K562 (cell line): ENCODE data around the gene DENR. TPM values are rescaled to one million over a fixed set of nuclear protein-coding genes. Genes with fewer than 3 reads are reported as not detected.

Experiments
- ATAC-seq: fragments of 200-7000 bp; cut with Tn5 transposase; 3 replicates; pipeline ENCODE4 v1.9.1; 2020; ENCODE audit warnings: moderate library complexity
- Bru-seq: library from RNA; stranded (reverse); fragments of 400-500 nt; gene quantifications from one replicate; lab custom pipeline; 2021; lab: Mats Ljungman, UMichigan
- BruChase-seq, 2 experiments: library from RNA; stranded (reverse); fragments of 400-500 nt; gene quantifications; one replicate each; lab custom pipeline; 2021; lab: Mats Ljungman, UMichigan
- BruUV-seq: library from RNA; stranded (reverse); fragments of 400-500 nt; replicated peaks from 2 replicates; lab custom pipeline; 2021; lab: Mats Ljungman, UMichigan
- CTCF ChIA-PET: fragments of 300-600 bp; formaldehyde crosslinking; extraction: SDS; loops from one replicate; lab custom pipeline; 2021; ENCODE audit warnings: low intra/inter-chr PET ratio; lab: Yijun Ruan, JAX
- POLR2A ChIA-PET: fragments of 300-600, 350-650 bp; sonication (Branson Sonifier 250); formaldehyde crosslinking; extraction: SDS; loops from one replicate; lab custom pipeline; 2021; ENCODE audit warnings: antibody characterized with exemption, inconsistent platforms; lab: Yijun Ruan, JAX
- DNase-seq, 4 experiments: peaks; one replicate each; pipeline versions ENCODE4 v3.0.0 to v3.0.0-alpha.2; 2011 to 2018; ENCODE audit warnings: low spot score in 3 of 4, mixed read lengths in 3 of 4; ENCODE audit errors: extremely low read depth in 1 of 4
- FAIRE-seq: peaks from 2 replicates; lab custom pipeline; 2011; peaks lifted over from hg19 to GRCh38; lab: Jason Lieb, UNC
- H2AFZ ChIP-seq: 2 replicates; pipeline ENCODE4 v1.6.0; 2011; ENCODE audit warnings: low read depth, low read length, control low read depth, inconsistent platforms
- H3K27ac ChIP-seq: fragments of 200-600 bp; 3 replicates; pipeline ENCODE4 v1.8.0; 2011; ENCODE audit warnings: low read depth, mild to moderate bottlenecking, control low read depth, inconsistent platforms, low read length, moderate library complexity, mixed read lengths; ENCODE audit errors: extremely low read depth
- H3K27me3 ChIP-seq, 2 experiments: fragments of 300-600 bp in 1 of 2; 2 replicates in 1 of 2; 3 replicates in 1 of 2; pipeline versions ENCODE4 v1.6.0 to v1.8.0; 2011; ENCODE audit warnings: inconsistent platforms in 2 of 2, low read length in 2 of 2, mild to moderate bottlenecking in 1 of 2, mixed read lengths in 1 of 2, moderate library complexity in 1 of 2; ENCODE audit not compliant: control insufficient read depth in 2 of 2, insufficient read depth in 2 of 2
- H3K36me3 ChIP-seq: fragments of 300-600 bp; 3 replicates; pipeline ENCODE4 v1.8.0; 2011; ENCODE audit warnings: mild to moderate bottlenecking, low read length, inconsistent platforms; ENCODE audit not compliant: control insufficient read depth, insufficient read depth
- H3K4me1 ChIP-seq, 2 experiments: fragments of 200-600 bp in 1 of 2; replicated peaks in 1 of 2; 2 replicates in 1 of 2; 3 replicates in 1 of 2; pipeline versions ENCODE4 v1.5.1 to v1.8.0; 2011; ENCODE audit warnings: inconsistent platforms in 2 of 2, low read length in 2 of 2, mild to moderate bottlenecking in 1 of 2, mixed read lengths in 1 of 2, moderate library complexity in 1 of 2; ENCODE audit not compliant: control insufficient read depth in 2 of 2, insufficient read depth in 2 of 2
- H3K4me2 ChIP-seq: 2 replicates; pipeline ENCODE4 v1.6.1; 2011; ENCODE audit warnings: low read length, control low read depth, inconsistent platforms, mixed read lengths; ENCODE audit not compliant: insufficient read depth
- H3K4me3 ChIP-seq: fragments of 200-600 bp; sonication (generic), shearing (Covaris generic); 2 replicates; pipeline ENCODE4 v1.5.1; 2016; ENCODE audit warnings: control low read depth, inconsistent platforms
- H3K79me2 ChIP-seq: fragments of 200-600 bp; 3 replicates; pipeline ENCODE4 v1.8.0; 2011; ENCODE audit warnings: low read length, inconsistent platforms; ENCODE audit not compliant: control insufficient read depth, insufficient read depth
- H3K9ac ChIP-seq, 2 experiments: 2 replicates each; pipeline versions ENCODE4 v1.6.0 to v1.6.1; 2011; ENCODE audit warnings: low read depth in 2 of 2, low read length in 2 of 2, control low read depth in 1 of 2, inconsistent platforms in 1 of 2, mild to moderate bottlenecking in 1 of 2, mixed read lengths in 1 of 2; ENCODE audit not compliant: insufficient read depth in 1 of 2
- H3K9me1 ChIP-seq: one replicate; pipeline ENCODE4 v1.6.0; 2011; ENCODE audit warnings: inconsistent platforms, mild to moderate bottlenecking, low read length, moderate library complexity; ENCODE audit not compliant: control insufficient read depth, insufficient read depth
- H3K9me3 ChIP-seq: replicated peaks from 2 replicates; pipeline ENCODE4 v1.5.1; 2011; ENCODE audit warnings: low read depth, low read length, inconsistent platforms; ENCODE audit not compliant: control insufficient read depth, insufficient read depth
- H4K20me1 ChIP-seq: replicated peaks from 2 replicates; pipeline ENCODE4 v1.6.1; 2011; ENCODE audit warnings: low read length, inconsistent platforms, mixed read lengths; ENCODE audit not compliant: control insufficient read depth, insufficient read depth
- ASH1L ChIP-seq: fragments of 450-650 bp; IDR thresholded peaks from 2 replicates; pipeline ENCODE4 v1.6.1; 2018; ENCODE audit warnings: borderline replicate concordance, mild to moderate bottlenecking, low read depth; ENCODE audit not compliant: partially characterized antibody
- HLTF ChIP-seq: fragments of 450-650 bp; IDR thresholded peaks from 2 replicates; pipeline ENCODE4 v1.6.1; 2016
- KAT7 ChIP-seq: sonication (generic); formaldehyde crosslinking; IDR thresholded peaks from 2 replicates; pipeline ENCODE4 v1.8.0; 2022; ENCODE audit warnings: missing genetic modification reagents, mild to moderate bottlenecking, borderline replicate concordance
- KDM1A ChIP-seq, 2 experiments: fragments of 450-650 bp; IDR thresholded peaks; 2 replicates each; pipeline ENCODE4 v1.6.1; 2016; ENCODE audit warnings: mild to moderate bottlenecking in 2 of 2
- POU5F1 ChIP-seq: fragments of 150-350 bp; IDR thresholded peaks from 2 replicates; pipeline ENCODE4 v1.6.1; 2014; ENCODE audit warnings: borderline replicate concordance, low read length, low read depth, mild to moderate bottlenecking; ENCODE audit not compliant: partially characterized antibody
- RNF2 ChIP-seq: sonication (generic); IDR thresholded peaks from 2 replicates; pipeline ENCODE4 v1.6.1; 2016
- SRF ChIP-seq, 2 experiments: fragments of 250-450, 450-650 bp in 1 of 2; sonication (Bioruptor Pico) in 1 of 2; sonication (generic) in 1 of 2; formaldehyde crosslinking; IDR thresholded peaks; 2 replicates each; pipeline versions ENCODE4 v1.5.0 to v1.5.1; 2020 to 2022; ENCODE audit warnings: mild to moderate bottlenecking in 1 of 2, missing genetic modification reagents in 1 of 2
- TAF1 ChIP-seq: IDR thresholded peaks from 2 replicates; pipeline ENCODE4 v1.6.1; 2011; ENCODE audit warnings: mild to moderate bottlenecking, low read length, moderate library complexity; ENCODE audit not compliant: insufficient read depth, control insufficient read depth, severe bottlenecking; ENCODE audit errors: extremely low read depth
- TAF7 ChIP-seq: fragments of 450-650 bp; IDR thresholded peaks from 2 replicates; pipeline ENCODE4 v1.6.1; 2016; ENCODE audit warnings: missing genetic modification characterization, missing compliant biosample characterization
- ZKSCAN3 ChIP-seq: fragments of 250-450 bp; sonication (Bioruptor Pico); IDR thresholded peaks from 2 replicates; pipeline ENCODE4 v1.4.0; 2020
- ZKSCAN8 ChIP-seq: fragments of 200-800 bp; sonication (Bioruptor generic); IDR thresholded peaks from 2 replicates; pipeline ENCODE4 v1.6.1; 2016; ENCODE audit warnings: missing genetic modification characterization, missing compliant biosample characterization
- WGBS: fragments of 100-300 bp; shearing (Covaris generic); methylation state at CpG from one replicate; pipeline ENCODE4 v1.1.6; 2016; ENCODE audit warnings: low coverage, mixed read lengths; ENCODE audit not compliant: insufficient coverage; ENCODE audit errors: missing lambda C conversion rate; 5-methylcytosine and 5-hydroxymethylcytosine counted together
- in situ Hi-C: fragments of 300-500 bp; cut with MboI; formaldehyde crosslinking; loops from 4 replicates; pipeline ENCODE4 v1.15.0; 2018; ENCODE audit warnings: inconsistent platforms, mixed read lengths
- intact Hi-C: fragments of 100-400 bp; cut with micrococcal nuclease; formaldehyde crosslinking; loops from 2 replicates; pipeline ENCODE4 v1.14.2; 2022
- long read RNA-seq, 3 experiments: library from polyadenylated mRNA in 2 of 3; library from RNA in 1 of 3; unstranded in 2 of 3; stranded (forward) in 1 of 3; transcript quantifications; one replicate each; pipeline ENCODE4 v2.0.0, GENCODE V29; 2019 to 2022
- polyA minus RNA-seq, 3 experiments: library from RNA; depleted of rRNA, polyadenylated mRNA; stranded (reverse); fragments of >200 nt; gene quantifications; 2 replicates each; pipeline ENCODE4 v1.2.3, GENCODE V29; 2011
- polyA plus RNA-seq, 8 experiments: library from polyadenylated mRNA; depleted of rRNA in 4 of 8; stranded (reverse) in 5 of 8; unstranded in 3 of 8; fragments of >200 nt; fragmentation: Nextera tagmentation in 2 of 8; fragmentation: Illumina TruSeq in 1 of 8; extraction: Ambion mirVana in 2 of 8; extraction: Trizol in 1 of 8; gene quantifications; 2 replicates each; pipeline versions ENCODE4 v1.2.1 to v1.2.3, GENCODE V29; 2011 to 2014; ENCODE audit warnings: inconsistent platforms in 1 of 8, missing spikeins in 1 of 8
- total RNA-seq, 7 experiments: library from RNA; depleted of rRNA in 6 of 7; stranded (reverse); fragments of >200 nt in 6 of 7; fragmentation: Illumina TruSeq in 2 of 7; extraction: Trizol in 2 of 7; gene quantifications; 2 replicates each; pipeline versions ENCODE4 v1.2.1 to v1.2.3, GENCODE V29; 2011 to 2021; ENCODE audit warnings: low replicate concordance in 1 of 7
- TF ChIP-seq, protein P1 (sequence below), 2 experiments: fragments of 200-800 bp in 1 of 2; sonication (Bioruptor generic) in 1 of 2; sonication (generic) in 1 of 2; formaldehyde crosslinking in 1 of 2; IDR thresholded peaks in 1 of 2; conservative IDR thresholded peaks in 1 of 2; 2 replicates each; pipeline versions ENCODE4 v1.5.0 to v1.6.1; 2016 to 2020; ENCODE audit warnings: missing compliant biosample characterization in 1 of 2, missing genetic modification characterization in 1 of 2, missing genetic modification reagents in 1 of 2

Gene DENR, protein sequence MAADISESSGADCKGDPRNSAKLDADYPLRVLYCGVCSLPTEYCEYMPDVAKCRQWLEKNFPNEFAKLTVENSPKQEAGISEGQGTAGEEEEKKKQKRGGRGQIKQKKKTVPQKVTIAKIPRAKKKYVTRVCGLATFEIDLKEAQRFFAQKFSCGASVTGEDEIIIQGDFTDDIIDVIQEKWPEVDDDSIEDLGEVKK
- 39.3 and 99.2 TPM in 2 replicates for total RNA-seq (2011; cell fraction: chromatin; rRNA removed; ENCODE audit: low replicate concordance)
- 17.0 and 22.5 TPM in 2 replicates for total RNA-seq (2011; cell fraction: nucleolus; rRNA removed)
- 52.9 and 88.5 TPM in 2 replicates for total RNA-seq (2011; cell fraction: nucleoplasm; rRNA removed)
- 46.5 and 54.7 TPM in 2 replicates for total RNA-seq (2014; rRNA removed)
- total RNA-seq (2014; rRNA removed; fragmentation: Illumina TruSeq; extraction: Trizol), result 71.1 and 83.0 TPM in 2 replicates
- total RNA-seq (2015; rRNA removed; fragmentation: Illumina TruSeq; extraction: Trizol), result 64.1 and 70.7 TPM in 2 replicates
- 54.7 and 59.4 TPM in 2 replicates for total RNA-seq (2021)
- 35.5 and 54.6 TPM in 2 replicates for polyA plus RNA-seq (2011; rRNA removed)
- polyA plus RNA-seq (2011; cell fraction: cytosol; rRNA removed), result 22.2 and 28.2 TPM in 2 replicates
- polyA plus RNA-seq (2011; cell fraction: nucleus; rRNA removed), result 12.6 and 12.7 TPM in 2 replicates
- 47.9 and 56.1 TPM in 2 replicates for polyA plus RNA-seq (2012)
- polyA plus RNA-seq (2014; fragmentation: Illumina TruSeq; extraction: Trizol), result 73.4 and 77.4 TPM in 2 replicates
- polyA plus RNA-seq (2014; fragmentation: Nextera tagmentation; extraction: Ambion mirVana), result 10 to 100 TPM; 32.5 to 40.1 TPM
- polyA plus RNA-seq (2014; rRNA removed), result 62.6 and 70.1 TPM in 2 replicates
- polyA minus RNA-seq (2011; rRNA and poly(A)+ RNA removed), result 32.6 and 35.9 TPM in 2 replicates
- polyA minus RNA-seq (2011; cell fraction: cytosol; rRNA and poly(A)+ RNA removed), result 14.2 and 17.3 TPM in 2 replicates
- polyA minus RNA-seq (2011; cell fraction: nucleus; rRNA and poly(A)+ RNA removed), result 17.5 and 23.9 TPM in 2 replicates
- percentile 89 among the genes with signal in this experiment for Bru-seq, nascent RNA
- BruChase-seq, experiment 1, labeled RNA remaining after a 2-hour chase, result percentile 91 among the genes with signal in this experiment
- percentile 92 among the genes with signal in this experiment for BruChase-seq, experiment 2, labeled RNA remaining after a 6-hour chase
- long read RNA-seq, experiment 1, partial matches to known transcripts, result 48 of 65 reads
- long read RNA-seq, experiment 1, other reads (novel, unspliced or antisense), result 16 of 65 reads
- long read RNA-seq, experiment 2, partial matches to known transcripts, result 0 of 116 reads
- long read RNA-seq, experiment 2, other reads (novel, unspliced or antisense), result 116 of 116 reads
- long read RNA-seq, experiment 3, partial matches to known transcripts, result 2 of 9 reads
- long read RNA-seq, experiment 3, other reads (novel, unspliced or antisense), result 6 of 9 reads

DNA sequence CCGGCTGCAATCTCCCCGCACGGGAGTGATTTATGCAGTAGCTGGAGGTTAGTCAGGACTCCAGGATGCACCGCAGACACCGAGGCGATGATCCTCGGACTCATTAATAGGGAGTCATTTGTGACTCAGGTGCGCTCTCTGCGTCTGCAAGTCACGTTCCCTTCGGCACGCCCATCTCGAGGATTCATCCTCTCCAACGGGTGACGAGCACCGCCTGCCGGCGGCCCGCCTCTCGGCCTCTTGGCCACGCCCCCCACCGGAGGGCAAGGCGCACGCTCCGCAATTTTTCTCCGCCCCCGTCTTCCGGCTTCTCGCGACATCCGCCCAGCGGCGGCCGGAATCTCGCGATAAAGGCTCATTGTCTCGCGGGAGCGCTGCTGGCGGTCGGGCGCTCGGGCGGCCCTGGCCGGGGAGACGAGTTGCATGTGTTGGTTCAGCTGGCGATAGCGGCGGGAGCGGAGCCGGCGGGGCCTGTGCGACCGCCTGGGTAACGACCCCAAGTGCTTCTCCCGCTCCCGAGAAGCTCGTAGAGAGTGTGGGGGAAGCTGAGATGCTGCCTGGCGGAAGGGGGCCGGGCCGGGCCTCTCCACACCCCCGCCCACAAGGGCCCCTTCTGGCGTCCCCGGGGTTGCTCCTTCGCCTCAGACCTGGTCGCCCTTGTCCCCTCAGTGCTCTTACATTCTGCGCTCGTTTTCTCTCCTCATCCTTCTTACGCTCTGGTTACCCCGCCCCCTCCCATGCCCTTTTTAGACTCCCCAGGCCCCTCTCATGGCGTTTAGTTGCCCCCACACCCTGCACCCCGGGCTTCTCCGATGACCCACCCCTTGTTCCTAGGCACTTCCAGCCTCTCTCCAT lies at the start of gene DENR:
TSS of gene DENR (plus strand) at position 361 of the 855 bp plus-strand sequence. CDS start 878 bp downstream, outside the sequence.
- H3K9ac ChIP-seq, result peak within 1 kb of the TSS; percentile 97 to 98
- FAIRE-seq (peak; percentile 84), ATAC-seq (peak; percentile 94), DNase-seq (peak; percentile 95 to 98 (median 96))
- H3K4me3 ChIP-seq, result peak within 1 kb of the TSS; percentile 77
- no peaks in the 10 kb centered on the region for H3K9me3 ChIP-seq
- H3K36me3 ChIP-seq, result peaks cover 40% of the 10 kb centered on the region
- CTCF ChIA-PET, result interaction anchor here (0.6 to 4.1 kb wide), 3 partner anchors 8 to 115 kb away, joined by 3 to 61 read pairs (median 5); no protein-coding TSS in a partner anchor
- in situ Hi-C loops, result loop anchor here (5.0 kb wide), 1 partner anchor 115 kb away; no protein-coding TSS in a partner anchor
- H3K4me1 ChIP-seq, result peaks cover 31 to 33% of the 10 kb centered on the region in 2 experiments; a peak in 4 of 5 replicates
- no peaks in the 10 kb centered on the region for H3K9me1 ChIP-seq
- no TSS peak for BruUV-seq
- POLR2A ChIA-PET, result interaction anchor here (0.5 to 1.6 kb wide), 9 partner anchors 10 to 549 kb away, joined by 3 to 6 read pairs (median 3); partner anchors contain the start of genes B3GNT4 and OGFOD2
- intact Hi-C loops, result loop anchor here (1.0 to 10.0 kb wide), 2 partner anchors 114 to 358 kb away; no protein-coding TSS in a partner anchor
- no peaks in the 10 kb centered on the region; the same call in 1 of the 2 replicates for H4K20me1 ChIP-seq
- peak within 1 kb of the TSS; percentile 93 for H2AFZ ChIP-seq
- no peaks in the 10 kb centered on the region for H3K27me3 ChIP-seq
- peaks cover 40% of the 10 kb centered on the region for H3K79me2 ChIP-seq
- under 1% methylated on average over 51 of the region's 73 CpGs for WGBS
- peak within 1 kb of the TSS; percentile 99 for H3K4me2 ChIP-seq
- H3K27ac ChIP-seq, result peak within 1 kb of the TSS; percentile 87
- TF ChIP-seq HLTF, result 0 out of 2 replicates have a peak, but pooled peaks have one; percentile 66
- TF ChIP-seq SRF (CRISPR knock-in tag; IDR thresholded peaks at IDR 0.05), result peak in 1 of 2 experiments; percentile 56; a peak in 1 of 4 replicates
- TF ChIP-seq ASH1L, result peak; percentile 94
- TF ChIP-seq KAT7, result peak; percentile 60; the same call in 1 of the 2 replicates
- TF ChIP-seq, protein P1, sequence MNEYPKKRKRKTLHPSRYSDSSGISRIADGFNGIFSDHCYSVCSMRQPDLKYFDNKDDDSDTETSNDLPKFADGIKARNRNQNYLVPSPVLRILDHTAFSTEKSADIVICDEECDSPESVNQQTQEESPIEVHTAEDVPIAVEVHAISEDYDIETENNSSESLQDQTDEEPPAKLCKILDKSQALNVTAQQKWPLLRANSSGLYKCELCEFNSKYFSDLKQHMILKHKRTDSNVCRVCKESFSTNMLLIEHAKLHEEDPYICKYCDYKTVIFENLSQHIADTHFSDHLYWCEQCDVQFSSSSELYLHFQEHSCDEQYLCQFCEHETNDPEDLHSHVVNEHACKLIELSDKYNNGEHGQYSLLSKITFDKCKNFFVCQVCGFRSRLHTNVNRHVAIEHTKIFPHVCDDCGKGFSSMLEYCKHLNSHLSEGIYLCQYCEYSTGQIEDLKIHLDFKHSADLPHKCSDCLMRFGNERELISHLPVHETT (CRISPR knock-in tag; conservative IDR thresholded peaks at IDR 0.05 in 1 of 2, IDR thresholded peaks at IDR 0.05 in 1 of 2), result peak in 1 of 2 experiments; percentile 61; a peak in 2 of 4 replicates
- peak; percentile 82 for TF ChIP-seq TAF7 (tag)
- TF ChIP-seq RNF2, result 0 out of 2 replicates have a peak, but pooled peaks have one; percentile 42
- no peak for TF ChIP-seq KDM1A (IDR thresholded peaks at IDR 0.05)
- TF ChIP-seq ZKSCAN3, result no peak
- TF ChIP-seq TAF1, result peak; percentile 90
- TF ChIP-seq ZKSCAN8, result no peak
- TF ChIP-seq POU5F1, result peak; percentile 17
